HG02885 (cell line): Measurements from ENCODE around the gene SPINK7.

Source experiments
- ATAC-seq: cut with Tn5 transposase; IDR thresholded peaks from one replicate; pipeline ENCODE4 v1.9.1; 2021; ENCODE audit warnings: mild to moderate bottlenecking; ENCODE audit not compliant: unreplicated experiment, poor library complexity

SPINK7 gene

GRCh38 chr5:148343046-148343407 lies 30.8 kb downstream of the SPINK7 start:
- no peak for ATAC-seq

GRCh38 chr5:148343603-148344487 lies 31.6 kb downstream of the SPINK7 start:
- no peak for ATAC-seq

- no peak for ATAC-seq
Measured at GRCh38 chr5:148347706-148348105, 35.5 kb downstream of the SPINK7 start.

GRCh38 chr5:148352696-148353095 lies 40.5 kb downstream of the SPINK7 start:
- ATAC-seq = no peak

- ATAC-seq = no peak
Measured at GRCh38 chr5:148353634-148354033, 41.4 kb downstream of the SPINK7 start.

- ATAC-seq = no peak
Measured at GRCh38 chr5:148364343-148364742, 52.1 kb downstream of the SPINK7 start.
